ENCODE results near the gene SNRPB. TPM values are rescaled to one million over a fixed set of nuclear protein-coding genes. Genes with fewer than 3 reads are reported as not detected.

The SNRPB gene
- total RNA-seq, 3 donors from 2014 or later: 84.2 to 143 (median 94.6) TPM

DNA sequence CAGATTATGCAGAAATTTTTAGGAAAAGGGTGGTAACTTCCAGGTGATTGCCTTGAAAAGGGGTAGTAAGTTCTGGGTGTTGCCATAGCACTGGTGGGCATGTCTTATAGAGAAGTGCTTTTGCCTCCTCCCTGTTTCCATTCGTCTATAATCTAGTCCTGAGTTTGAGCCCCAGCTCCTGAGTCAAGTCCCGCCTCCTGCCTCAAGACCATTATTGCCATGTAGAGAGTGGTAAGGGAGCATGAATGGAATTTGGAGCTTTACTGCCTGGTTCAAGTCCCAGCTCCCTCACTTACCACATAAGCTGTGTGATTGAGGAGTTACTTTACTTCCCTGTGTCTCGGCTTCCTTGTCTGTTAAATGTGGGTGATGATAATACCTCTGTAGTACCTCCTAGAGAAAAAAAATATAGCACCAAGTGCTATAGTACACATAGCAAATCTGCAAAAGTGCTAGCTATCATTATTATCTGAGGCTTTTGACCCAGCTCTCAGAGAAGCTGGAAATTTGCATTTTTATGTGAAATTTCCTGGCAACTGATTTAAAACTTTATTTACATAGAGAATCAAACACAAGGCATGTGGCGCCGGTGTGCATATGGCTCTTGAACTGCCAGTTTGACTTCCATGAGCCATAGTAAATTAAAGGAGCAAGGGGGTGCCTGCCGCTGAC, 53.9 kb downstream of the SNRPB start:
- ATAC-seq (no peak), DNase-seq (no peak)
- intact Hi-C loops (cut with DNase I, micrococcal nuclease): no loop called here
- Histone ChIP-seq H3K36me3 (ENCODE audit: low read depth) (no peaks in the 10 kb centered on the region), H3K4me1 (ENCODE audit: low read depth) (no peaks in the 10 kb centered on the region), H3K4me3 (no peak overlapping the region), H3K9me3 (no peaks in the 10 kb centered on the region)
- TF ChIP-seq, protein P1, sequence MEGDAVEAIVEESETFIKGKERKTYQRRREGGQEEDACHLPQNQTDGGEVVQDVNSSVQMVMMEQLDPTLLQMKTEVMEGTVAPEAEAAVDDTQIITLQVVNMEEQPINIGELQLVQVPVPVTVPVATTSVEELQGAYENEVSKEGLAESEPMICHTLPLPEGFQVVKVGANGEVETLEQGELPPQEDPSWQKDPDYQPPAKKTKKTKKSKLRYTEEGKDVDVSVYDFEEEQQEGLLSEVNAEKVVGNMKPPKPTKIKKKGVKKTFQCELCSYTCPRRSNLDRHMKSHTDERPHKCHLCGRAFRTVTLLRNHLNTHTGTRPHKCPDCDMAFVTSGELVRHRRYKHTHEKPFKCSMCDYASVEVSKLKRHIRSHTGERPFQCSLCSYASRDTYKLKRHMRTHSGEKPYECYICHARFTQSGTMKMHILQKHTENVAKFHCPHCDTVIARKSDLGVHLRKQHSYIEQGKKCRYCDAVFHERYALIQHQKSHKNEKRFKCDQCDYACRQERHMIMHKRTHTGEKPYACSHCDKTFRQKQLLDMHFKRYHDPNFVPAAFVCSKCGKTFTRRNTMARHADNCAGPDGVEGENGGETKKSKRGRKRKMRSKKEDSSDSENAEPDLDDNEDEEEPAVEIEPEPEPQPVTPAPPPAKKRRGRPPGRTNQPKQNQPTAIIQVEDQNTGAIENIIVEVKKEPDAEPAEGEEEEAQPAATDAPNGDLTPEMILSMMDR (IDR thresholded peaks at IDR 0.05): no peak

Other genes with a start within 250 kb of the SNRPB start
- gene TGM3, start 174.8 kb downstream of the SNRPB start, total RNA-seq: under 1 TPM; 0.09 to 0.84 (median 0.29) TPM
- not detected for gene TGM6, start 89.9 kb downstream of the SNRPB start, total RNA-seq
- gene ZNF343, start 38.1 kb upstream of the SNRPB start, total RNA-seq: 10 to 100 TPM in 1 of 3 donors, 1 to 10 TPM in 2; 6.9 to 12.1 (median 9.8) TPM
- under 1 TPM in 2 of 3 donors, not detected in 1; 0.09 to 0.41 TPM for gene TMC2, start 65.8 kb upstream of the SNRPB start, total RNA-seq
- gene NOP56, start 181.8 kb upstream of the SNRPB start, total RNA-seq: 100 to 1,000 TPM in 2 of 3 donors, 10 to 100 TPM in 1; 80.8 to 116 (median 107) TPM
- 100 to 1,000 TPM; 112 to 128 (median 123) TPM for gene IDH3B, start 193.4 kb upstream of the SNRPB start, total RNA-seq
- 10 to 100 TPM in 1 of 3 donors, 1 to 10 TPM in 2; 3.6 to 53.3 (median 4.5) TPM for gene EBF4, start 222.0 kb upstream of the SNRPB start, total RNA-seq

Measured in mucosa of descending colon (tissue), 3 donors.